ENCODE data around the gene LBX1.

The LBX1 gene, protein sequence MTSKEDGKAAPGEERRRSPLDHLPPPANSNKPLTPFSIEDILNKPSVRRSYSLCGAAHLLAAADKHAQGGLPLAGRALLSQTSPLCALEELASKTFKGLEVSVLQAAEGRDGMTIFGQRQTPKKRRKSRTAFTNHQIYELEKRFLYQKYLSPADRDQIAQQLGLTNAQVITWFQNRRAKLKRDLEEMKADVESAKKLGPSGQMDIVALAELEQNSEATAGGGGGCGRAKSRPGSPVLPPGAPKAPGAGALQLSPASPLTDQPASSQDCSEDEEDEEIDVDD

DNA sequence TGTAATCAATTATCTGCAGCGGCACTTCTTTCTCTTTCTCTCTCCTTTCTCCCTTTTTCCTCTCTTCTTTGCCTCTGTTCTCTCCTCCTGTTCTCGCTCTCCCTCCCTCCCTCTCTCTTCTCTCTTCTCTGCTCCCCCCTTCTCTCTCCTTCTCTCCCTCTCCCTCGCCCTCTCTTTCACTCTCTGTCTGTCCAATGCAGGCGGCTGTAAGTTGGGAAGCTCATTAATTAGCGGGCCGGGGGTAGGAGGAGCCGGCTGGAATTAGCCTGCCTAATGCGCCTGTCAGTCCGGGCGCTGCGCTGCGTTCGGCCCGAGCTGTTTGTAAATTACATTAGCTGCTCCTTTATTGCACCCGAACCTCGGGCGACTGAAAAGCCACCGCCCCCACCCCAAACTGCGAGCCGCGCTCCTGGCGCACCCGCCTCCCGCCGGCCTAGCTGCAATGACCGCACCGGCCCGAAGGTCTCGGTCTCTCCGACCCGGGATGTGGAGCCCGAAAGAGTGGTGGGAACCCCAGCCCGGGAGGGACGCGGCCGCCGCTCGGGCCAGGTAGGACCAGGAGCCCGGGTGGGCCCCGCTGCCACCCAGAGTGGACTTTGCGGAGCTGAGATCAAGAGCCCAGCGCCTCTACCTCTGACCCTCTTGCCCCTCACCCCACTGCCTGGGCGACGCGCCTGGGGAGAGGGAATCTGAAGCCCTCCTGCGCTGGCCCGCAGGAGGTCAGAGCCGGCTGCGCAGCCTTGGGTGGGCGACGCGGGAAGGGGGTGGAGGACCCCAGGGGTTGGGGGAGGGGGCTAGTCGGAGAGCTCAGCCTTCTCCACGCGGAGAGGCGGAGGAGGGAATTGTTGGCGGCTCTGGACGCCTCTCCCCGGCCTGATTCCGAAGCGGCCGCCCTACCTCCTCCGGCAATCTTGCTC lies at the start of gene LBX1:
Gene LBX1 (minus strand): TSS at position 198 of the 917 bp plus-strand sequence. CDS start 648 bp downstream, outside the sequence.
- DNase-seq (ENCODE audit: extremely low spot score), result no peak
- TF ChIP-seq, protein P1, sequence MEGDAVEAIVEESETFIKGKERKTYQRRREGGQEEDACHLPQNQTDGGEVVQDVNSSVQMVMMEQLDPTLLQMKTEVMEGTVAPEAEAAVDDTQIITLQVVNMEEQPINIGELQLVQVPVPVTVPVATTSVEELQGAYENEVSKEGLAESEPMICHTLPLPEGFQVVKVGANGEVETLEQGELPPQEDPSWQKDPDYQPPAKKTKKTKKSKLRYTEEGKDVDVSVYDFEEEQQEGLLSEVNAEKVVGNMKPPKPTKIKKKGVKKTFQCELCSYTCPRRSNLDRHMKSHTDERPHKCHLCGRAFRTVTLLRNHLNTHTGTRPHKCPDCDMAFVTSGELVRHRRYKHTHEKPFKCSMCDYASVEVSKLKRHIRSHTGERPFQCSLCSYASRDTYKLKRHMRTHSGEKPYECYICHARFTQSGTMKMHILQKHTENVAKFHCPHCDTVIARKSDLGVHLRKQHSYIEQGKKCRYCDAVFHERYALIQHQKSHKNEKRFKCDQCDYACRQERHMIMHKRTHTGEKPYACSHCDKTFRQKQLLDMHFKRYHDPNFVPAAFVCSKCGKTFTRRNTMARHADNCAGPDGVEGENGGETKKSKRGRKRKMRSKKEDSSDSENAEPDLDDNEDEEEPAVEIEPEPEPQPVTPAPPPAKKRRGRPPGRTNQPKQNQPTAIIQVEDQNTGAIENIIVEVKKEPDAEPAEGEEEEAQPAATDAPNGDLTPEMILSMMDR (IDR thresholded peaks at IDR 0.05; ENCODE audit: control extremely low read depth, extremely low read depth, low read depth, missing control alignments), result no peak
- POLR2A ChIA-PET, result no interaction called here
- CTCF ChIA-PET, result interaction anchor here (1.1 to 2.0 kb wide), 3 partner anchors 9 to 63 kb away, joined by 3 to 5 read pairs (median 3); no protein-coding TSS in a partner anchor

DNA sequence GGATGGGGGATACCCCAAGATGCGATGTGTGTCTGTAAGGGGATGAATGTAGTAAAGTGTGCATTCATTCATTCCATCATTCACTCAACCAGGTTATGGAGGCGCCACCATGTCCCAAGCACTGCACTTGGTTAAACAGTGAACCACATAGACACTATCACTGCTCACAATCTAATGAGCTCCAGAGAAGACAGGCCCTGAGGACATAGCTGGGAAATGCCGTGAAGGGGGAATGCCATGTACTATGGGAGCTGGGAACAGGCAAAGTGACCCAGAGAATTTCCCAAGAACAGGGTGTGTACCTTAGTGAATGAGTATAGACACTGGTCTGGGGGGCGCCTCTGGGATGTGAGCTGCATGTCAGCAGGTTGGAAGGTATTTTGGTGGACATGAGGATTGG lies 44.5 kb upstream of the LBX1 start:
- TF ChIP-seq, protein P1 (IDR thresholded peaks at IDR 0.05; ENCODE audit: control extremely low read depth, extremely low read depth, low read depth, missing control alignments), result no peak
- CTCF ChIA-PET, result interaction anchor here (0.8 to 11.0 kb wide), 9 partner anchors 11 to 297 kb away, joined by 3 to 54 read pairs (median 3); no protein-coding TSS in a partner anchor
- no peak for DNase-seq (ENCODE audit: extremely low spot score)
- POLR2A ChIA-PET, result no interaction called here

DNA sequence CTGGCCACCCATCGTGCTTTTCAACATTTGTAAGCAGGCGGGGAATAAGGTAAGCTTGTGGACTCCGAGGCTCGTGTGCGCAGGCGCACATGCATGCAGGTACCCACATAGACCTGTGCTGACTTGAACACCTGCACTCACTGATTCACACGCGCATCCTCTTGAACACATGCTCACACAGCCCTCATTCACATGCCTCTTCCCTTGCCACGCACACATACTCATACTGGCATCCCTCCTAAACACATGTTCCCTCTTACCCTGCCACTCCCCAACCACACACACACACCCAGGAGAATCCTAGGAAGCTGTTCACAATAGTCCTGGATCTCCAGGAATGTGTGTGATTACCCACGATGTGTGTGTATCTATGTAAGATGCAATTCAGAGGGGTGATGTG lies 44.1 kb upstream of the LBX1 start:
- POLR2A ChIA-PET, result no interaction called here
- CTCF ChIA-PET, result interaction anchor here (0.9 to 11.0 kb wide), 13 partner anchors 10 to 297 kb away, joined by 3 to 54 read pairs (median 4); no protein-coding TSS in a partner anchor
- TF ChIP-seq, protein P1 (IDR thresholded peaks at IDR 0.05; ENCODE audit: control extremely low read depth, extremely low read depth, low read depth, missing control alignments), result no peak
- DNase-seq (ENCODE audit: extremely low spot score), result no peak

DNA sequence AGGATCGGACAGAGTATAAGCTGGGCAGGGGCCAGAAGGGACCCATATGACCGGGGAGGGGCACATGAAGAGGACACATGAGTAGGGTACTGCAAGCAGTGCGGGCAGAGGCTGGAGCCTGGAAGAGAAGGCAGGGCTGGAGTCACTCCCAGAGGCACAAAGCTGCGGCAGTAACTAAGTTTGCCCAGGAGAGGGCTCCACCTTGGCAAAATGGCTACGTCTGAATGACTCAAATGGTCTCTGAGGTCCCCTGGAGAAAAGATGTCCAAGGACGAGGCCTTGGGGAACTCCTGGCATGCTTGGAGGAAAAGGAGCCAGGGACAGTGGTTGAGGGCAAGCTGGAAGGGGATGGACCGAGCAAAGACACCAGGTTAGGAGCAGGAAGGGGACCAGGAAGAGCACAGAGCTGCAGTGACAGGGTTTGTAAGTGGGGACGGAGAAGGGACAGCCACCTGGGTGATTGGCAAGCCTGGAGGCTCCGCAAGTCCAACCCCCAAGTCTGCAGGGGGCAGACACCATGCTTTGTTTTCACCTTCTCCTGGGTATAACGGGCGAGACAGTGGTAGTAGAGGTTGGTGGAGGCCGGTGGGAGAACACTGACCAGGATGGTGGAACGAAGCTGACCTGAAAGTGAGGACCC lies 43.1 kb upstream of the LBX1 start:
- POLR2A ChIA-PET, result interaction anchor here (0.6 kb wide), 1 partner anchor 382 kb away, joined by 3 read pairs; no protein-coding TSS in a partner anchor
- CTCF ChIA-PET, result interaction anchor here (0.7 to 11.0 kb wide), 19 partner anchors 9 to 298 kb away, joined by 3 to 54 read pairs (median 4); no protein-coding TSS in a partner anchor
- DNase-seq (ENCODE audit: extremely low spot score), result peak; percentile 84
- TF ChIP-seq, protein P1 (IDR thresholded peaks at IDR 0.05; ENCODE audit: control extremely low read depth, extremely low read depth, low read depth, missing control alignments), result peak; percentile 81

DNA sequence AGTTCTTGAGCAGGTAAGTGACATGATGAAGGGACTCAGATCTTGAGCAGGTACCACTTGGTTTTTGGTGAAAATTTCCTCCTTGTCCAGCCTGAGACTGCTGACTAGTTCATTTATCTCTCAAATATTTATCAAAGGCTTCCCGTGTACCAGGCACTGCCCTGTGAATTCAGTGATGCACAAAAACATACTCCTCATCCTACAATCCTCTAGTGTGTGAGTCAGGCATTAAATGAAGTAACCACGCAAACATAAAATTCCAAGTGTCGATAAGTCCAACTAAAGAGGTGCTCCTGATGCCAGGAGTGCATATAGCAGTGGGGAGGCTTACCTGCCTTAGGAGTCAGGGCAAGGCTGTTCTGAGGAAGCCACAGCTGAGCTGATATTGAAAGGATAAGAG lies 41.5 kb upstream of the LBX1 start:
- POLR2A ChIA-PET, result no interaction called here
- TF ChIP-seq, protein P1 (IDR thresholded peaks at IDR 0.05; ENCODE audit: control extremely low read depth, extremely low read depth, low read depth, missing control alignments), result no peak
- no peak for DNase-seq (ENCODE audit: extremely low spot score)
- CTCF ChIA-PET, result interaction anchor here (2.2 to 11.0 kb wide), 2 partner anchors 170 to 300 kb away, joined by 15 to 54 read pairs; no protein-coding TSS in a partner anchor

DNA sequence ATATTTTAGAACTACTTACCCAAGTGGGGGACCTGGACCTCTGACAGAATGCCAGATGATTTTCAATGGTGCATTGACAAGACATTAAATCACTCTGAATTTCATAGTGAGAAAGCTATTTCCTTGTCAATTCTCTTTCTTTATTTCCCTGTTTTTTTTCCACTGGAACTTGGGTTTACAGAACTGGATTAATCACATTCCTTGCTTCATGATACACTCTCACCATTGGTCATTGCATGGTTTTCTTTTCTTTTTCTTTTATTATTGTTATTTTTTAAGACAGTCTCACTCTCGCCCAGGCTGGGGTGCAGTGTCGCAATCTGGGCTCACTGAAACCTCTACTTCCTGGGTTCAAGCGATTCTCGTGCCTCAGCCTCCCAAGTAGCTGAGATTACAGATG lies 38.5 kb upstream of the LBX1 start:
- no peak for DNase-seq (ENCODE audit: extremely low spot score)
- TF ChIP-seq, protein P1 (IDR thresholded peaks at IDR 0.05; ENCODE audit: control extremely low read depth, extremely low read depth, low read depth, missing control alignments), result no peak
- ChIA-PET CTCF (interaction anchor here (1.0 to 11.0 kb wide), 3 partner anchors 11 to 303 kb away, joined by 3 to 54 read pairs (median 3); no protein-coding TSS in a partner anchor), POLR2A (no interaction called here)

All from GM10248 (cell line).